WERI-Rb-1 (cell line): ENCODE measurements around the gene MRPL51.
"Not testable (repeated sequence)": the region's sequence is repeated elsewhere in the genome, so short reads cannot be mapped to it uniquely, and the experiment has no call there.

Experiments
- DNase-seq: peaks from one replicate; pipeline ENCODE4 v3.0.0-alpha.2; 2020
- H3K27ac ChIP-seq: fragments of 250-450 bp; sonication (Bioruptor Pico); 2 replicates; pipeline ENCODE4 v1.5.1; 2020; ENCODE audit warnings: mild to moderate bottlenecking, moderate library complexity
- H3K27me3 ChIP-seq: fragments of 250-450 bp; sonication (Bioruptor Pico); 2 replicates; pipeline ENCODE4 v1.5.1; 2021; ENCODE audit warnings: mild to moderate bottlenecking, low read depth, moderate library complexity; ENCODE audit not compliant: insufficient read depth, severe bottlenecking
- H3K36me3 ChIP-seq: fragments of 250-450 bp; sonication (Bioruptor Pico); 2 replicates; pipeline ENCODE4 v1.5.1; 2020; ENCODE audit warnings: mild to moderate bottlenecking, moderate library complexity
- H3K4me3 ChIP-seq: 2 replicates; pipeline ENCODE4 v1.5.1; 2011; ENCODE audit warnings: low read depth, mild to moderate bottlenecking, control low read depth, low read length
- H3K9me3 ChIP-seq: fragments of 250-450 bp; sonication (Bioruptor Pico); 2 replicates; pipeline ENCODE4 v1.5.1; 2021; ENCODE audit warnings: mild to moderate bottlenecking, moderate library complexity; ENCODE audit not compliant: severe bottlenecking
- TF ChIP-seq, protein P1 (sequence below): IDR thresholded peaks from 2 replicates; pipeline ENCODE4 v1.5.1; 2011; ENCODE audit warnings: low read depth, mild to moderate bottlenecking, control low read depth, inconsistent platforms, low read length

MRPL51 gene

DNA sequence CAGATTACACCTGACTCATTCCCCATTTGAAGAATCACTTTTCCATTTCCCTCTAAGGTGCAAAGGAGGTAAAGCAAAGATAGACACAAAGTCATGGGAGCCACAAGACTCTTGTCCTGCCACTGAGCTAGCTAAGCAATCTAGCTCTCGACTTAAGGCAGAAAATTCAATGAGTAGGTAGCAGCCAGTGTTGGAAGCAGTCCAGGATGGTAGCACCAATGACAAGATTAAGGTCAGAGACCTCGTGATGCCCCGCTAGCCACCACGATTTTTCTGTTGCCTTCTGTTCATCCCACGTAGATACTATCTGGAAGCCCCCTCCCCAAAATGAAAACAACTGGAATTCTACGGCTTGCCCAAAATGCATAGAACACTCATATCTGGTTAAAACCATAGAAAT is 24.0 kb downstream of the MRPL51 start:
- no peak overlapping the region for H3K27ac ChIP-seq
- no peak overlapping the region for H3K4me3 ChIP-seq
- no peak for DNase-seq
- peaks cover 20% of the 10 kb centered on the region for H3K36me3 ChIP-seq
- TF ChIP-seq, protein P1, sequence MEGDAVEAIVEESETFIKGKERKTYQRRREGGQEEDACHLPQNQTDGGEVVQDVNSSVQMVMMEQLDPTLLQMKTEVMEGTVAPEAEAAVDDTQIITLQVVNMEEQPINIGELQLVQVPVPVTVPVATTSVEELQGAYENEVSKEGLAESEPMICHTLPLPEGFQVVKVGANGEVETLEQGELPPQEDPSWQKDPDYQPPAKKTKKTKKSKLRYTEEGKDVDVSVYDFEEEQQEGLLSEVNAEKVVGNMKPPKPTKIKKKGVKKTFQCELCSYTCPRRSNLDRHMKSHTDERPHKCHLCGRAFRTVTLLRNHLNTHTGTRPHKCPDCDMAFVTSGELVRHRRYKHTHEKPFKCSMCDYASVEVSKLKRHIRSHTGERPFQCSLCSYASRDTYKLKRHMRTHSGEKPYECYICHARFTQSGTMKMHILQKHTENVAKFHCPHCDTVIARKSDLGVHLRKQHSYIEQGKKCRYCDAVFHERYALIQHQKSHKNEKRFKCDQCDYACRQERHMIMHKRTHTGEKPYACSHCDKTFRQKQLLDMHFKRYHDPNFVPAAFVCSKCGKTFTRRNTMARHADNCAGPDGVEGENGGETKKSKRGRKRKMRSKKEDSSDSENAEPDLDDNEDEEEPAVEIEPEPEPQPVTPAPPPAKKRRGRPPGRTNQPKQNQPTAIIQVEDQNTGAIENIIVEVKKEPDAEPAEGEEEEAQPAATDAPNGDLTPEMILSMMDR, result no peak
- no peaks in the 10 kb centered on the region for H3K27me3 ChIP-seq
- no peaks in the 10 kb centered on the region for H3K9me3 ChIP-seq

DNA sequence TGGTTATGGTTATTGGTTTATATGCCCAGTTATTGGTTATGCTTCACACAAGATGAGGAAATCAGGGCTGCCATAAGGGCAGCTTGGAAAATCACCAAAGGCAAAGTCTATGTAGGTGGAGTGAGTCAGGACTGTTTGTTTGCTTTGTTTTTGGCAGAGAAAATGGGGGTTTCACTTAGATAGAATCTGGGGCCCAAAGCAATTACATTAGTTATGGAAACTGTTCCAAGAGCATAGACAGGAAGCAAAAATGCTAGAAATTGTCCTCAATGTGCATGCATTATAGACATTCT is 24.8 kb downstream of the MRPL51 start:
- H3K27ac ChIP-seq, result no peak overlapping the region
- H3K36me3 ChIP-seq, result peaks cover 23% of the 10 kb centered on the region
- no peak overlapping the region for H3K4me3 ChIP-seq
- TF ChIP-seq, protein P1, result no peak
- no peak for DNase-seq
- no peaks in the 10 kb centered on the region for H3K27me3 ChIP-seq
- no peaks in the 10 kb centered on the region for H3K9me3 ChIP-seq

DNA sequence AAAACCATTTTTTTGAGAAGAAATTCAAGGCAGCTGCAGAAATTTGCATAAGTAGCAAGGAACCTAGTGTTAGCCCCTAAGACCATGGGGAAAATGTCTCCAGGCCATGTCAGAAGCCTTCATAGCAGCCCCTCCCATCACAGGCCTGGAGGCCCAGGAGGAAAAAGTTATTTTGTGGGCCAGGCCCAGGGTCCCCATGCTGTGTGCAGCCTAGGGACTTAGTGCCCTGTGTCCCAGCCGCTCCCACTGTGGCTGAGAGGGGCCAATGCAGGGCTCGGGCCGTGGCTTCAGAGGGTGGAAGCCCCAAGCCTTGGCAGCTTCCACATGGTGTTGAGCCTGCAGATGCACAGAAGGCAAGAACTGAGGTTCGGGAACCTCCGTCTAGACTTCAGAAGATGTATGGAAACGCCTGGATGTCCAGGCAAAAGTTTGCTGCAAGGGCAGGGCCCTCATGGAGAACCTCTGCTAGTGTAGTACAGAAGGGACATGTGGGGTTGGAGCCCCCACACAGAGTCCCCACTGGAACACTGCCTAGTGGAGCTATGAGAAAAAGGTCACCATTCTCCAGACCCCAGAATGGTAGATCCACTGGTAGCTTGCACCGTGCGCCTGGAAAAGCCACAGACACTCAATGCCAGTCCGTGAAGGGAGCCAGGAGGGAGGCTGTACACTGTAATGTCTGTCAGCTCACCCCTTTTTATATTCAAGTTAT is 25.3 kb downstream of the MRPL51 start:
- not testable (repeated sequence) for H3K4me3 ChIP-seq, H3K27ac ChIP-seq, H3K27me3 ChIP-seq, DNase-seq, H3K9me3 ChIP-seq
- peaks cover 23% of the 10 kb centered on the region for H3K36me3 ChIP-seq

DNA sequence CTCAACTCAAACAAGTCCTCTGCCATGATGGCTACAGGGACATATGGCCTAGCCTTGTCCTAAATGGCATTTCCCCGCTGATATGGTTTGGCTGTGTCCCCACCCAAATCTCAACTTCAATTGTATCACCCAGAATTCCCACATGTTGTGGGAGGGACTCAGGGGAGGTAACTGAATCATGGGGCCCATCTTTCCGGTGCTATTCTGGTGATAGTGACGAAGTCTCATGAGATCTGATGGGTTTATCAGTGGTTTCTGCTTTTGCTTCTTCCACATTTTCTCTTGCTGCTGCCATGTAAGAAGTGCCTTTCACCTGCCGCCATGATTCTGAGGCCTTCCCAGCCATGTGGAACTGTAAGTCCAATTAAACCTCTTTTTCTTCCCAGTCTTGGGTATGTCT is 26.3 kb downstream of the MRPL51 start:
- not testable (repeated sequence) for H3K27me3 ChIP-seq, H3K27ac ChIP-seq, H3K4me3 ChIP-seq, DNase-seq, H3K9me3 ChIP-seq
- H3K36me3 ChIP-seq, result peaks cover 31% of the 10 kb centered on the region

DNA sequence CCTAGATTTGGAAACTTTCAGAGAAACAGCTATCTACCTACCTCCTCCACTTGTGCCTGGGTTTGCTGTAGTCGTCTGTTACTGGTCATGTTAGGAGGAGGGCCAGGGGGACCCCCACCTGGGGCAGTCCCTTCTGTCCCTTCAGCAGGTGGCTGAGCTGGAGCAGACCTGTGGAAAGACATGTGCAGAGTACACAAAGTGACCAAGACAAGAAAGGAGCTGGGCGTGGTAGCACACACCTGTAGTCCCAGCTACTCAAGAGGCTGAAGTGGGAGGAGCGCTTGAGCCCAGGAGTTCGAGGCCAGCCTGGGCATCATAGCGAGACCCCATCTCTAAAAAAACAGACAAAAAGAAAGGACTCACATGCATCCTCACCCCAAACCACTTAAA is 26.9 kb downstream of the MRPL51 start:
- Histone ChIP-seq H3K36me3 (peaks cover 34% of the 10 kb centered on the region), H3K27ac (no peak overlapping the region), H3K9me3 (no peaks in the 10 kb centered on the region), H3K4me3 (no peak overlapping the region), H3K27me3 (no peaks in the 10 kb centered on the region)
- TF ChIP-seq, protein P1, result no peak
- no peak for DNase-seq

DNA sequence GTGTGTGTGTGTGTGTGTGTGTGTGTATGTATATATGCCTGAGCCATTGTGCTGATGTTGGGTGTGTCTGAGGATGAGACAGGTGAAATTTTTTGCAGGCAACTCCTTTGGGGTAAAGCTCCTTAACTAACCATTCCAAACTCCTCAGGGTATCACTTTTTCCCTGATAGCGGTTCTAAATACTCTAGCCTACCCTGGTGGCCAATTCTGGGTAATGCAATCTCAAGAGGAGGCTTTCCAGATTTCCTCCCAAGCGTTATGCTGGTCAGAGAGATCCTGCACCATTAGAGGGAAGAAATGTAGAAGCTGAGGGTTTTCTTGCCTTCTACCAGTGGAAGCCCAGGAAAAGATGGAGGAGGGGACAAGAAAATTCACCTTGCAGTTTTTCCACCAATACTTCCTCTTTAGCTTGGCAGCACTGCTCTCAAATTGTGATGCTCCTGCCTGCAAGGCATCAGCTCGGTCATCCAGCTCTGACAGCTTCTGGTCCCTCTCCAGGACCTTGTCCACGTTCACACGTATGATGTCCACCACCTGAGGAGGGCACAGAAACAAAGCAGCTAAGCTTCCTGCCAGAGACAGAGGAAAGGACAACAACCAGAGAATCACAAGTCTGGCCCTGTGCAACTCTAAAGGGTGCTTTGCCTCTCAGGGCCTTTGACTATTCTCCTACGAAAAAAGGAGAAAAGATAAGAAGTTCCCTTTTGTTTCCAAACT is 27.4 kb downstream of the MRPL51 start:
- TF ChIP-seq, protein P1, result peak; percentile 83
- DNase-seq, result peak; percentile 51
- Histone ChIP-seq H3K9me3 (no peaks in the 10 kb centered on the region), H3K36me3 (peaks cover 34% of the 10 kb centered on the region), H3K4me3 (no peak overlapping the region), H3K27ac (no peak overlapping the region), H3K27me3 (no peaks in the 10 kb centered on the region)

DNA sequence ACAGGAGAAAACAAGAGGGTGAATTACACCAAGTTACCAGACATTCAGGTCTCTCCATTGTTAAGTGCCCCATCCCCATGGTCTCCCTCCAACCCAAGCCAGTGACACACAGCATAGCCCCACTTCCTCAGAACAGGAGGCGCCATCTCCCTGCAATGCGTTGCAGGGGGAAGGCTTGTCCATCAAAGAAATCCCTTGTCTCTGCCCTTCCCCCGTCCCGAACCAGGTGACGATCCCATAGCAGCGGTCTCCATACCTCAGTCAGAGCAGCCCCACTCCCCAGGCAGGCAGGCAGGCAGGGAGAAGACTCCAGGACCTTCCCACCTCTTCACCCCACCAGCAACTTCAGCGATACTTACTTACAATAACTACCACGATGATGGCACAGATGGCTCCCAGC is 28.5 kb downstream of the MRPL51 start:
- H3K4me3 ChIP-seq, result no peak overlapping the region
- no peak for DNase-seq
- H3K36me3 ChIP-seq, result peaks cover 34% of the 10 kb centered on the region
- H3K9me3 ChIP-seq, result no peaks in the 10 kb centered on the region
- no peak overlapping the region for H3K27ac ChIP-seq
- H3K27me3 ChIP-seq, result no peaks in the 10 kb centered on the region
- TF ChIP-seq, protein P1, result 0 out of 2 replicates have a peak, but pooled peaks have one; percentile 0
